ENCODE data around the gene CFDP1.

GRCh38 chr16:75310541-75310940 lies 122.8 kb downstream of the CFDP1 start:
- TF ChIP-seq CTCF (IDR thresholded peaks at IDR 0.05): no peak
- no peak for TF ChIP-seq POLR2A (IDR thresholded peaks at IDR 0.05)

Data from heart left ventricle (tissue), 13 donors.